A549 (cell line): Measurements from ENCODE around the gene XYLT1.

Source experiments
- BHLHE40 ChIP-seq: IDR thresholded peaks from 2 replicates; pipeline ENCODE4 v1.6.1; 2012; ENCODE audit warnings: low read depth, low read length, inconsistent platforms
- CBX2 ChIP-seq: fragments of 200-600 bp; sonication (generic); IDR thresholded peaks from 2 replicates; pipeline ENCODE4 v1.6.1; 2016; ENCODE audit warnings: low read depth, mild to moderate bottlenecking, borderline replicate concordance
- CTCF ChIP-seq: fragments of >200 bp; sonication (Bioruptor Twin); formaldehyde crosslinking; IDR thresholded peaks from 3 replicates; pipeline ENCODE4 v1.5.1; 2016
- ESRRA ChIP-seq: fragments of 150-350 bp; IDR thresholded peaks from 2 replicates; pipeline ENCODE4 v1.6.1; 2014; ENCODE audit warnings: mild to moderate bottlenecking, low read length, borderline replicate concordance
- HEYL ChIP-seq: fragments of 250-450 bp; sonication (Bioruptor Pico); IDR thresholded peaks from 2 replicates; pipeline ENCODE4 v1.8.0; 2021; ENCODE audit warnings: mild to moderate bottlenecking, moderate library complexity
- MAX ChIP-seq: IDR thresholded peaks from 2 replicates; pipeline ENCODE4 v1.6.1; 2012
- PBX3 ChIP-seq: IDR thresholded peaks from 2 replicates; pipeline ENCODE4 v1.6.1; 2012
- PHF8 ChIP-seq: fragments of 200-600 bp; sonication (generic); IDR thresholded peaks from 2 replicates; pipeline ENCODE4 v1.6.1; 2016; ENCODE audit warnings: low read depth, mild to moderate bottlenecking, antibody characterized with exemption, moderate library complexity, borderline replicate concordance
- POLR2A ChIP-seq: IDR thresholded peaks from 2 replicates; pipeline ENCODE4 v1.6.1; 2012; ENCODE audit warnings: mild to moderate bottlenecking, low read length
- REST ChIP-seq: fragments of 200-600 bp; sonication (generic); IDR thresholded peaks from 2 replicates; pipeline ENCODE4 v1.6.1; 2016; ENCODE audit warnings: antibody characterized with exemption, mild to moderate bottlenecking, moderate library complexity
- USF2 ChIP-seq: fragments of 450-650 bp; IDR thresholded peaks from 2 replicates; pipeline ENCODE4 v1.6.1; 2014; ENCODE audit warnings: antibody characterized with exemption
- ZFP36 ChIP-seq: fragments of 450-650 bp; IDR thresholded peaks from 2 replicates; pipeline ENCODE4 v1.6.1; 2014; ENCODE audit warnings: borderline replicate concordance; ENCODE audit not compliant: partially characterized antibody

- no peak for TF ChIP-seq POLR2A
- no peak for TF ChIP-seq ZFP36
- no peak for TF ChIP-seq BHLHE40
- no peak for TF ChIP-seq CTCF
- no peak for TF ChIP-seq CBX2
- TF ChIP-seq USF2 = no peak
- no peak for TF ChIP-seq PHF8
- TF ChIP-seq REST = no peak
- TF ChIP-seq ESRRA = no peak
- no peak for TF ChIP-seq MAX
- no peak for TF ChIP-seq HEYL
- no peak for TF ChIP-seq PBX3
Observed at GRCh38 chr16:17305694-17306093, 165.1 kb downstream of the XYLT1 start.
